KOPT-K1 (cell line): ENCODE results near the gene PCYT1A.
A peak's percentile ranks its signal among the peaks of the same experiment; 100 is the strongest.

Experiments used
- H3K27ac ChIP-seq: fragments of 200-600 bp; sonication (generic); 2 replicates; pipeline ENCODE4 v1.5.1; 2016; ENCODE audit warnings: antibody characterized with exemption, mild to moderate bottlenecking, low read depth, low read length; ENCODE audit not compliant: poor library complexity, severe bottlenecking
- H3K36me3 ChIP-seq: fragments of 200-600 bp; sonication (generic); 2 replicates; pipeline ENCODE4 v1.5.1; 2017; ENCODE audit warnings: antibody characterized with exemption, mild to moderate bottlenecking, low read length, moderate library complexity; ENCODE audit not compliant: insufficient read depth
- H3K9me3 ChIP-seq: fragments of 200-600 bp; sonication (generic); 2 replicates; pipeline ENCODE4 v1.5.1; 2017; ENCODE audit warnings: antibody characterized with exemption, low read length, mild to moderate bottlenecking; ENCODE audit not compliant: insufficient read depth, poor library complexity, severe bottlenecking

Gene PCYT1A

GRCh38 chr3:196181127-196181546 lies 106.4 kb downstream of the PCYT1A start:
- peak overlapping the region; percentile 99 for H3K27ac ChIP-seq
- no peaks in the 10 kb centered on the region for H3K36me3 ChIP-seq
- no peaks in the 10 kb centered on the region for H3K9me3 ChIP-seq

DNA sequence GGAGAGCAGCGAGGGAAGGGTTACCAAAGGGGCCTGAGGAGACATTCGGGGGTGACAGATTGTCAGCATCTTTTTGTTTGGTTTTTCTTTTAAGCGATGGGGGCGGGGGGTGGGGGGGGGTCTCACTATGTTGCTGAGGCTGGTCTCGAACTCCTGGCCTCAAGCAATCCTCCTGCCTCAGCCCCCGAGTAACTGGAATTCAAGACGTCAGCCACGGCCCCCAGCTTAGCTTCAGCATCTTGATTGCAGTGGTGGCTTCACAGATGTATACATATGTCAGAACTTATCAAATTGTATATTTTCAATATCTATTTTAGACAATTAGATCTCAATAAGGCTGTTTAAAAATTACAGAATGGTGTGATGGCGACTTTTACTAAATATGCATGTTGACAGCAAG lies 107.2 kb downstream of the PCYT1A start:
- Histone ChIP-seq H3K36me3 (no peaks in the 10 kb centered on the region), H3K27ac (peak overlapping the region; percentile 99)

More for the DNA sequence above, 107.2 kb downstream of the PCYT1A start:
- no peaks in the 10 kb centered on the region for H3K9me3 ChIP-seq
